B cell (primary cell): ENCODE data around the gene LCE1A.

Experiments
- CTCF ChIP-seq: fragments of 200-600 bp; IDR thresholded peaks from one replicate; pipeline ENCODE4 v1.8.0; 2022; ENCODE audit warnings: antibody characterized with exemption, mild to moderate bottlenecking
- EZH2 ChIP-seq: IDR thresholded peaks from 2 replicates; pipeline ENCODE4 v1.6.1; 2012; ENCODE audit warnings: borderline replicate concordance, low read depth, mild to moderate bottlenecking, moderate library complexity, low read length; ENCODE audit not compliant: insufficient read depth, poor library complexity, severe bottlenecking

- TF ChIP-seq CTCF (no peak), EZH2 (no peak)
These were observed 15.6 kb upstream of the LCE1A start, which contains the start of gene LCE1B for GRCh38 chr1:152811671-152812070.
